ENCODE measurements around the gene C1orf21.

Gene C1orf21

DNA sequence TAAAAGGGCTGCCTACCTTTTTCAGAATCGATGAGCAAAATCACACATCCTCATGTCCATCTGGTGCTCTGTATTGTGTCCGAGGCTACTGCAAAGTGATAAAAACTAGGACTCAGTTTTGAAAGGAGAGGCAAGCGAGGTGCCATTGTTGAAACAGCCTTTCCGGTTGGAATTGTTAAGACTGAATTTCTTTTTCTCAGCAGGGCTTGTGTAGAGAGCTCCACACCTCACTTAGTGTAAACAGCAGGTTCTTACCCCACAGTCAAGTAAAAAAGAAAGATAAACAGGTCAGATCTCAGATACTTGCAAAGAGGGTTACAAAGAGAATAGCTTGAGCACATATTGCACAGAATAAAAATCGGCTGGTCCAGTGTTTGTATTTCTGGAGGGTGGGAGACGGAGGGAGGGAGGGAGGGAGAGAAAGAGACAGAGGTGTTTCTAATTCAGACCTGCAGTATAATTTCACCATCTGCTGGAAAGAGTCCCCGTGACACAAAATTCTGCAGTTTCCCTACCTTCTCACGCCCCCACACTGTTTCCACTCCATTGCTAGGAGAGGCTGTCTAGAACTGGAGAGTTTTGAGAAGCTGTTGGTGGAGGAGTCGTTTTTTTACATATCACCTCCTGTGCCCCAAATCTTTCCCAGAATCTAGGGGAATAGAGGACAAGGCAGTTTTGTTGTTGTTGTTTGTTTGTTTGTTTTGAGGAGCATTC, 285.3 kb downstream of the C1orf21 start:
- no peak for DNase-seq

GRCh38 chr1:184673305-184673704, 286.5 kb downstream of the C1orf21 start:
- no peak for DNase-seq

GRCh38 chr1:184677344-184677743, 290.5 kb downstream of the C1orf21 start:
- DNase-seq, result no peak

All from MV-4-11 (cell line).